ENCODE data around the gene ETV3.

The ETV3 gene

DNA sequence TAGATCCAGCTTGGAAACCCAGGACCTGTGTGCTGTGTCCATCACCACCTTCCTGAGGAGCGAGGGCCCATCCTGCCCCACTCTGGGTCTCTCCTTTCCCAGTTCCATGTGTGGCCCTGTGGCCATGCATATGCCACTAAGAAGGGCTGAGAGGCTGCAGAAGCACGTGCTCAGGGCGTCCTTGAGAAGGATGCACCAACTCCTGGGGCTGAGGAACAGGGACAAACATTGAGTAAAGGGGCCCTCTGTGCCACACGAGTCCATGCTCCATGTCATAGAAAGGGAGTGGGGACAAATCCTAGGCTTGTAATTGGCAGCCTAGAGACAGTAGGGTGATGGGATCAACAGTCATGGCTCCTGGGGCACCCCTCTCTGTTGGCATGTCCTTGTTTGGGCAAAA is 47.0 kb downstream of the ETV3 start:
- DNase-seq (ENCODE audit: low read depth in 2 of 2), result no peak

DNA sequence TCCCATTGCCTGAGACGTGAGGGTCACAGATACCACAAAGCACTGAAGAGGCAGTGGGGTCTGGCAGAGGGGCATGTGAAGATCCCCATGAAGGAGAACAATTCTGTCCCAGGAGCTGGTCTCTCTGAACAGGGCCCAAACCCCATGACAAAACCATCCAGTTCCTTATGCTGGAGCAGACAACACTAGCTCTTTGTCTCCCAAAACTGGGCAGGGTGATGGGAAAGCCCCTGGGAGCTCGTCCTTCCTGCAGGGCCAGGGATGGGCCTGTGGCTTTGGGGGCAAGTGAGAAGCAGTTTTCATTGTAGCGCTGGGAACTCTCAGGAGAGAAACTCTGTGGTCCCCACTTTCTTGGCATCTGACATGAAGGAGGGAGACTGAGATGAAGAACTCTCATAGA is 47.4 kb downstream of the ETV3 start:
- DNase-seq (ENCODE audit: low read depth in 2 of 2), result no peak

DNA sequence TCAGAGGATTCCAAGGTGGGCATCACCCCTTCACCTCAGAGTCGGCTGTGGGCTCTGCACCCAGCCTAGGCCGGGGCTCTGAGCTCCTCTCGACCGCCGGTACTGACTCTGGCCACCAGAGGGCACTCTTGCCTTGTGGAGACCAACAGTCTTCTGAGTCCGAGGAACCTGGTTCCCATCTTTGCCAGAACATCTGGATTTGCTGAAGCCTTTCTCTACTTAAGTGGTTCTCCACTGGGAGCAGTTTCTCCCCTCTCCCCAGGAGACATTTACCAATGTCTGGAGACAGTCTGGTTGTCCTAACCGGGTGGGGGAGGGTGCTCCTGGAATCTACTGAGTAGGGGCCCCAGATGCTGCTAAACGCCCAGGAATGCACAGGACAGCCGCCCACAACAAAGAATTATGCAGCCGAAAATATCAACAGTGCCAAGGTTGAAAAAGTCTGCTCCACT is 48.0 kb downstream of the ETV3 start:
- peak; percentile 53 to 61 for DNase-seq (ENCODE audit: low read depth in 2 of 2)

DNA sequence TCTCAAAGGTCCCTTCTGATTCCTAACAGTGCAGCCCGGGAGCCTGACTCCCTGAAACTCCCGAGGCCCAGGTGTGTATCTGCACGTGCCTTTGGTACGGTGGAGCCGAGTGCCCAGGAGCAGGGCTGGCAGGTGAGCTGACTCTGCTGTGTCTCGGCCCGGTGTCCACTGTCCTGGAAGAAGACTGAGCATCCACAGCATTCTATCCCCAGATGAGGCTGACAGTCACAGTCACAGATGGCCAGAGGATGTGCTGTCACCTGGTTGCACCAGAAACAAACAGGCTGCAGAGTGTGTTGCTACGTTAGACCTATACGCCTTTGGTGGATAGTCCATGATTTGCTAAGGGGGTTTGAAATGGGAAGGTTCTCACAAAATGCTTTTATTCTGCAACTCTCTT is 48.4 kb downstream of the ETV3 start:
- no peak for DNase-seq (ENCODE audit: low read depth in 2 of 2)

DNA sequence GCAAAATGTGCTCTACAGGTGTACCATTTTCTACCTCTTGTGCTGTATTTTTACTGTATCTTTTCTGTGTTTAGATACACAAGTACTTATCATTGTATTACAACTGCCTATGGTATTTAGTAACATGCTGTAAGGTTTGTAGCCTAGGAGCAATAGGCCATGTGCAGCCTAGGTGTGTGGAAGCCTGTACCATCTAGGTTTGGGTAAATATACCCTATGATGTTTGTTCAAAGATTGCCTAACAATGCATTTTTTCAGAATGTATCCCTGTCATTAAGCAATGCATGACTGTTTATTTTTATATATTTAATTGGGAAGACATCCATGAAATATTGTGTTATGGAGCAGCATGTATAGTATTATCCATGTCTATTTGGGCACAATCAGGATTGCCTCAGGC is 49.6 kb downstream of the ETV3 start:
- no peak for DNase-seq (ENCODE audit: low read depth in 2 of 2)

DNA sequence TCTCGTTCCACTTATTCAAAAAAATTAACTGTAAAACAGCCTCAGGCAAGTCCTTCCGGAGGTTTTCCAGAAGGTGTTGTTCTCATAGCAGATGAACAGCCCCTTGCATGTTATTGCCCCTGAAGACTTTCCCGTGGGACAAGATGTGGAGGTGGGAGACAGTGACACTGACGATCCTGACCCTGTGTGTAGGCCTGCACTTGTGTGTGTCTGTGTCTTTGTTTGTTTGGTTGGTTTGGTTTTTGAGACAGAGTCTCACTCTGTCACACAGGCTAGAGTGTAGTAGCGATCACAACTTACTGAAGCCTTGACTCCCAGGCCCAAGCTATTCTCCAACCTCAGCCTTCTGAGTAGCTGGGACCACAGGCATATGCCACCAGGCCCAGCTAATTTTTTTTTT is 51.2 kb downstream of the ETV3 start:
- DNase-seq (ENCODE audit: low read depth in 2 of 2), result no peak

DNA sequence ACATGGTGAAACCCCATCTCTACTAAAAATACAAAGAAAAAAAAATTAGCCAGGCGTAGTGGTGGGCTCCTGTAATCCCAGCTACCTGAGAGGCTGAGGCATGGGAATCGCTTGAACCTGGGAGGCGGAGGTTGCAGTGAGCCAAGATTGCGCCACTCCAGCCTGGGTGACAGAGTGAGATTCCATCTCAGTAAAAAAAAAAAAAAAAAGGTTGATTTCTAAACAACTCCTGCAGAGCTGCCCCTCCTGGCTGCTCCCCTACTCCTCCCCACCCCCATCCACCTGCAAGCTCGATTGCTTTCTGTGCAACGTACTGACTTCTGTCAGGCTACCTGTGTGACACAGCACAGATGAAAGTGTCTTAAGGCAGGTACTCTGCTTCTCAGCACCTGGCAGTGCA is 51.9 kb downstream of the ETV3 start:
- DNase-seq (ENCODE audit: low read depth in 2 of 2), result no peak

DNA sequence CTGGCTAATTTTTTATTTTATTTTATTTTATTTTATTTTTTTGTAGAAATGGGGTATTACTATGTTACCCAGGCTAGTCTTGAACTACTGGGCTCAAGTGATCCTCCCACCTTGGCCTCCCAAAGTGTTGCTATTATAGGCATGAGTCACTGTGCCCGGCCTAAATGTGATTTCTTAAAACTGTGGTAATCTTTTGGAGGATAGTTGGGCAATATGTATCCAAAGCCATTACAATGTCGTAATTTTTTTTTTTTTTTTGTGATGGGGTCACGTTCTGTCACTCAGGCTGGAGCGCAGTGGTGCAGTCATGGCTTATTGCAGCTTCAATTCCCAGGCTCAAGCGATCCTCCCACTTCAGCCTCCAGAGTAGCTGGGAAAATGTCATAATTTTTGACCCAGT is 52.8 kb downstream of the ETV3 start:
- DNase-seq (ENCODE audit: low read depth in 2 of 2), result no peak

DNA sequence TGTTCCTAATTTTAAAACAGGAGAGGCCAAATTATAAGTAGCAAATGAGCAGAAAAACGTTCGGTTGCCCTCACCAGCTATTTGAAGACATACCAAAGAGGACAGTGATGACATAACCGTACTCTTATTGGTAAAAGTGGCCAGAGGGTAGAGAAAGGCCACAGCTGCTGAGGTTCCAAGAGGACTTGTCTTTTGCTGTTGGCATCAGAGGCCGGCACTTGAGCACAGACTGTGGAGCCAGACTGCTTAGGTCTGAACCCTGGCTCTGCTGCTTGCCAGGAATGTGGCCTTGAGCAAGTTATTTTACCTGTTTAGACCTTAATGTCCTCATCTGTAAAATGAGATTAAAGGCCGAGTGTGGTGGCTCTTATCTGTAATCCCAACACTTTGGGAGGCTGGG is 53.5 kb downstream of the ETV3 start:
- no peak for DNase-seq (ENCODE audit: low read depth in 2 of 2)

DNA sequence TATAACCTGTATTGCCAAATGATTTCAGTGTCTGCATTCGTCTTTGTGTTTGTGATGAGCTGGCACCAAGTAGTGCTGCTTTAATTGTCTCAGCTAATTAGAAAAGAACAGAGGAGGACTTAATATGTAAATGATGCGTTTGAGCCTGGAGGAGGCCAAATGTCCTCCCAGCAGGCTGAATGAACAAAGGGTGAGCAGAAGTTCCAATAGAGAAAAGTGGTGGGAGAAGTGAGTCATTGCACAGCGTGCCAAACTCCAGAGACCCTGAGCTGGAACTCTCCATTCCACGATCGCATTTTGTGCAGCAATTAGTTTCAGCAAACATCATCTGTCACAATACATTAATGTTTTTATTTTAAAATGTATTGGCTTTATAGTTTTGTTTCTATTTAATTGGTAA is 56.5 kb downstream of the ETV3 start:
- DNase-seq (ENCODE audit: low read depth in 2 of 2), result no peak

DNA sequence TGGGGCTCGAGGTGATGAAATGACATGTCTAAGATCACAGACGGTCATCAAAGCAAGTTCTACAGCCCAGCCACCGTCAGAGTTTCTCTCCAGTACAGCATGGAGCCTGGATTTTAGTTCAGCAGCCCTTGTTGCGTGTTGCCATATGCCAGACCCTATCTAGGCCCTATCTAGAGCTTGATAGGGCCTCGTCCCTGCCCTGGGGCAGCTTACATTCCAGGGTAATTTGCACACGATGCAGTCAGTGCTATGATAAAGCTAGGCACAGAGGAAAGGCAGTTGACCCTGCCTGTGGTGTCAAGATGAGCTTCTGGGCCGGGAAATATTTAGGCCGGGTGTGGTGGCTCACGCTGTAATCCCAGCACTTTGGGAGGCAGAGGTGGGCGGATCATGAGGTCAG is 57.5 kb downstream of the ETV3 start:
- DNase-seq (ENCODE audit: low read depth in 2 of 2), result no peak

DNA sequence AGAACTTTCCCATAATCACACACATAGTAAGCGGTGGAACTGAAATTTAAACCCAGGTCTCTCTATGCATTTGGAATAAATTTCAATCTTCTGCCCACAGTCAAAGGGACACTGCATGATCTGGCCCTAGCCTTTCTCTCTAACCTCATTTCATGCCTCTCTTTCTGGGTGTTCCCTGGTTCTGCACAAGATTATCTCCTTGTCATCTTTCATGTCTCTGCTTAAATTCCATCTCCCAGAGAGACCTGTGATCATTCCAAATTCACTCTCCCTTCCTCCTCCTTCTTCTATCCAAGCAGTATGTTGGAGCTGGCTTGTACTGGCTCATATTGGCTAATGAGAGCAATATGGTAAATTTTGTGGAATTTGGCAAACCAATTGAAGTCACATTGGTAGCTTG is 60.8 kb downstream of the ETV3 start:
- no peak for DNase-seq (ENCODE audit: low read depth in 2 of 2)

DNA sequence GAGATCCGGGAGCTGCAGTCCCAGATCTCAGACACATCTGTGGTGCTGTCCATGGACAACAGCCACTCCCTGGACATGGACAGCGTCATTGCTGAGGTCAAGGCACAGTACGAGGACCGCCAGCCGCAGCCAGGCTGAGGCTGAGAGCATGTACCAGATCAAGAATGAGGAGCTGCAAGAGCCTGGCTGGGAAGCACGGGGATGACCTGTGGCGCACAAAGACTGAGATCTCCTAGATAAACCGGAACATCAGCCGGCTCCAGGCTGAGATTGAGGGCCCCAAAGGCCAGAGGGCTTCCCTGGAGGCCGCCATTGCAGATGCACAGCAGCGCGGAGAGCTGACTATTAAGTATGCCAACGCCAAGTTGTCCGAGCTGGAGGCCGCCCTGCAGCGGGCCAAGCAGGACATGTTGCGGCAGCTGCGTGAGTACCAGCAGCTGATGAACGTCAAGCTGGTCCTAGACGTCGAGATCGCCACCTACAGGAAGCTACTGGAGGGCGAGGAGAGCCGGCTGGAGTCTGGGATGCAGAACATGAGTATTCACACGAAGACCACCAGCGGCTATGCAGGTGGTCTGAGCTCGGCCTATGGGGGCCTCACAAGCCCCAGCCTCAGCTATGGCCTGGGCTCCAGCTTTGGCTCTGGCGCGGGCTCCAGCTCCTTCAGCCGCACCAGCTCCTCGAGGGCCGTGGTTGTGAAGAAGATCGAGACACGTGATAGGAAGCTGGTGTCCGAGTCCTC is 64.1 kb downstream of the ETV3 start:
- no peak for DNase-seq (ENCODE audit: low read depth in 2 of 2)

All from stimulated activated CD8-positive, alpha-beta memory T cell treated with anti-CD3 and anti-CD28 coated beads, Interleukin-15, amount 100 ng/mL, for 4 hours (primary cell).